Neuron (in vitro differentiated cells): ENCODE results near the gene CCR7.
"Not testable (repeated sequence)": the region's sequence is repeated elsewhere in the genome, so short reads cannot be mapped to it uniquely, and the experiment has no call there.

Experiments
- H2AFZ ChIP-seq: one replicate; pipeline ENCODE4 v1.6.1; 2013; ENCODE audit warnings: low read depth, mild to moderate bottlenecking, inconsistent platforms, low read length, moderate library complexity
- H3K27me3 ChIP-seq: one replicate; pipeline ENCODE4 v1.6.1; 2013; ENCODE audit warnings: low read length; ENCODE audit not compliant: insufficient read depth
- H3K36me3 ChIP-seq: one replicate; pipeline ENCODE4 v1.6.1; 2013; ENCODE audit warnings: low read length; ENCODE audit not compliant: insufficient read depth
- H3K4me1 ChIP-seq: one replicate; pipeline ENCODE4 v1.6.1; 2013; ENCODE audit warnings: low read length; ENCODE audit not compliant: insufficient read depth
- H3K4me3 ChIP-seq: 2 replicates; pipeline ENCODE4 v1.5.1; 2013; ENCODE audit warnings: mild to moderate bottlenecking, low read length, moderate library complexity
- H3K9me3 ChIP-seq: one replicate; pipeline ENCODE4 v1.6.1; 2013; ENCODE audit warnings: low read length

CCR7 gene

DNA sequence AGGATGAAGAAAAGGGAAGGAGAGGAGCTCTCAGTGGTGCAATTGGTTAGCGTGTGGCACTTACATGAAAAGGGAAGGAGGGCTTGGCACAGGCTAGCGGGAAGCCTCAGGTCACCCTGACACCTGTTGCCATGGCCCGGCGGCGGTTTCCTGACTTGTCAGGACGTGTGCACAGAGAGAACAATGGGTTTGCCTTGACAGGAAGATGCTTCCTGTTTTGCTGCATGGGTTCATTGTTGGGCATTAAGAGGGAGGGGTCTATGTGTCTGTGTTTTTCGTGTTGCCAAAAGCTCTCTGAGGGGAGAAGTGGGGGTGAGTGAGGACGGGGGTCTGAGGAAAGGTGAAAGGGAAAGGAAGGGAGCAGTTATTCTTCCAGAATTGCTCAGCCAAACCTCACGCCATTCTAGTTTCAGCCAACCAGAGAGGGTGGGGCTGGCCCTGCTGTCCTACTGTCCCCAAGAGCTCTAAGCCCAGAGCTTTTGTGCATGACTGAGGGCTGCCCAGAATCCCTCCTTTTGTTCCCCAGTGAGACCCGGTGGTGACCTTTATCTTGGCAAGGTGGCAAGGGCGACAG lies 17.1 kb upstream of the CCR7 start:
- Histone ChIP-seq H2AFZ (no peak overlapping the region), H3K36me3 (no peaks in the 10 kb centered on the region), H3K27me3 (peaks cover 3% of the 10 kb centered on the region), H3K9me3 (no peaks in the 10 kb centered on the region), H3K4me3 (no peak overlapping the region), H3K4me1 (peaks cover 6% of the 10 kb centered on the region)

DNA sequence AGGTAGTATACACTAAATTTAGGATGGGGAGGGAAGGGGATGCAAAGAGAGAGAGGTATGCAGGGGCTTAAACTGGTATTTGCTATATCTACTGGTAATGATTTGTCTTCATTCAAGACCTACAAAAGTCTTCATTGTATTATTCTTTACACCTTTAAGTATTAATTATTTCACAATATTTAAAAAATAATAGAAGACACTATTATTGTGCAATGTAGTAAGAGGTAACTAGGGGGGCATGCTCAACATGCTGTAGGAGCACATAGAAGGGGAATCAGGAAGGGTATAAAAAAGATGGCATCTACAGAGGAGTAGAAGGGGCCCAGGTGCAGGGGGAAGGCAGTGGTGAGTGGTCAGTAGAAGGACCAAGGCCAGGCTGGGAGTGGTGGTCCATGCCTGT lies 14.9 kb upstream of the CCR7 start:
- Histone ChIP-seq H3K9me3 (no peaks in the 10 kb centered on the region), H3K4me1 (peaks cover 6% of the 10 kb centered on the region), H3K27me3 (peaks cover 3% of the 10 kb centered on the region), H2AFZ (no peak overlapping the region), H3K36me3 (no peaks in the 10 kb centered on the region), H3K4me3 (no peak overlapping the region)

DNA sequence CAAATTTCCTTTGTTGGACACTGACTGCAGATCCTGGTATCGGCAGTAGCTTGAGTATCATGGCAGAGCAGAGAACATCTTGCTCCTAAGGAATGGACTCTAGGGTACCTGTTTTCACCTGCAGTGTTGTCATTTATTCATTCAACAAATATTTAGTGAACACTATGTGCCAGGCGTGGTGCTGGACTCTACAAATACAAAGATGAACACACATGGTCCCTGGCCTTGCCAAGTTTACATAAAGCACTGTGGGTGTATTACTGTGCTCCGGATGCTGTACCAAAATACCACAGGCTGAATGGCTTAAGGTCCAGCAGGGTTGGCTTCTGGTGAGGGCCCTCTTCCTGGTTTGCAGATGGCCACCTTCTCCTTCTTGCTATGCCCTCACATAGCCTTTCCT lies 14.2 kb upstream of the CCR7 start:
- H3K4me3 ChIP-seq: no peak overlapping the region
- no peaks in the 10 kb centered on the region for H3K36me3 ChIP-seq
- no peaks in the 10 kb centered on the region for H3K9me3 ChIP-seq
- peaks cover 6% of the 10 kb centered on the region for H3K4me1 ChIP-seq
- peaks cover 3% of the 10 kb centered on the region for H3K27me3 ChIP-seq
- no peak overlapping the region for H2AFZ ChIP-seq

DNA sequence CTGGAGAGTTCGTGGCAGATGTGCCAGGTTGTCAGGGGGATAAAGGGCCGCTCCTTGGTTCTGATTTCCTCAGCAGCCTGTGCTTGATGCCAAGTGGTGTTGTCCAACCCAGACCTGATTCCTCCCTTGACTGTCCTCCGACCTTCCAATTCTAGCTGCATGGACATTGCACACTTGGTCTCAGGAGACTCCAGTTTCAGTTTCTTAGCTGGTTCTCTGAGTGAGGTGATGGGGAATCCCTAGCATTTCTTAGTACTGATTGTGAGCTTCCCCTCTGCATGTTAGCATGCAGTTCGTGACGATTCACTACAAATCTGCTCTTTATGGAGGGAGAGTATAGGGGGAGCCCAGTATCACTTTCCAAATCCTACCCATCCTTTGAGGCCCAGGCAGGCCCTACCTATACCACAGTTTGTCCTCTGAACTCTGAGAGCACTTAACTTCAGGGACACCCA lies 12.4 kb upstream of the CCR7 start:
- peaks cover 5% of the 10 kb centered on the region for H3K4me1 ChIP-seq
- no peaks in the 10 kb centered on the region for H3K9me3 ChIP-seq
- H2AFZ ChIP-seq: no peak overlapping the region
- peaks cover 3% of the 10 kb centered on the region for H3K27me3 ChIP-seq
- H3K4me3 ChIP-seq: no peak overlapping the region
- no peaks in the 10 kb centered on the region for H3K36me3 ChIP-seq

DNA sequence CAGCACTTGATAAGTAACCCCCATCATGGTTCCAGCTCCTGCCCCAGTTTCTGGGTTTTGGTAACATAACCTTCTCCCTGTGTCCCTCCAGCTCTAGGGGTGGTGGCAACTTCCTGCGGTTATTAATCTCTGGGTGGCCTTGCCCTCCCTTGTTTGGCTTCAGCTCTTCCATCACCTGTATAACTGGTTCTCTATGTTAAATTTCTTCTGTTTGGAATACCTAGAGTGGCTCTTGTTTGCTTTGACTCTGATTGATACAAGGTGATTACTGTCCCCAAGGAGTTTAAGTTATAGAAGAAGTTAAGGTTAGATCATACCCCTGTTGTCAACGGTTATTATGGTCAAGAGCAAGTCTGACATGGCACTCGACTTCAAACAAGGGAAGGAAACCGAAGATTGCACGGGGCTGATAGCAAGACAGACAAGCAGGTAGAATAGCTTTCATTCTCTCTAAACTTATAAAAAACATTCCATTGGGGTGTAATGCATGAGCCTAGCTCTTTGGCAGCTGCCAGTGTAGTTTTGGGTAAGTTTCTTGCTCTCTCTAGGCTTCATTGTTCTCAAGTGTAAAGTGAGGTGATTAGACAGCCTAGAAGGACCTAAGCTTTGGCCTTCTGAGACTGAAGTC lies 11.0 kb upstream of the CCR7 start:
- Histone ChIP-seq H3K4me1 (no peaks in the 10 kb centered on the region), H3K4me3 (no peak overlapping the region), H3K9me3 (no peaks in the 10 kb centered on the region), H2AFZ (no peak overlapping the region), H3K27me3 (no peaks in the 10 kb centered on the region), H3K36me3 (no peaks in the 10 kb centered on the region)

DNA sequence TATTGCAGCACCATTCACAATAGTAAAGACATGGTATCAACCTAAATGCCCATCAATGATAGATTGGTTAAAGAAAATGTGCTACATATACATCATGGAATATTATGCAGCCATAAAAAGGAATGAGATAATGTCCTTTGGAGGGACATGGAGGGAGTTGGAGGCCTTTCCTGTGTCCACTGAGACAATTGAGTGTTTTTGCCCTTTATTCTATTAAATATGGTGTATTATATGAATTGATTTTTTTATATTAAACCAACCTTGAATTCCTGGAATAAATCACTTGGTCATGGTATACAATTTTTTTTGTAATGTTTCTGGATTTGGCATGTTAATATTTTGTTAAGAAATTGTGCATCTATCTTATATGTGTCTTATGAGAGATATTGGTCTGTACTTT lies 9.0 kb upstream of the CCR7 start:
- no peaks in the 10 kb centered on the region for H3K36me3 ChIP-seq
- H3K9me3 ChIP-seq: no peaks in the 10 kb centered on the region
- no peaks in the 10 kb centered on the region for H3K4me1 ChIP-seq
- no peak overlapping the region for H3K4me3 ChIP-seq
- no peaks in the 10 kb centered on the region for H3K27me3 ChIP-seq
- H2AFZ ChIP-seq: no peak overlapping the region

DNA sequence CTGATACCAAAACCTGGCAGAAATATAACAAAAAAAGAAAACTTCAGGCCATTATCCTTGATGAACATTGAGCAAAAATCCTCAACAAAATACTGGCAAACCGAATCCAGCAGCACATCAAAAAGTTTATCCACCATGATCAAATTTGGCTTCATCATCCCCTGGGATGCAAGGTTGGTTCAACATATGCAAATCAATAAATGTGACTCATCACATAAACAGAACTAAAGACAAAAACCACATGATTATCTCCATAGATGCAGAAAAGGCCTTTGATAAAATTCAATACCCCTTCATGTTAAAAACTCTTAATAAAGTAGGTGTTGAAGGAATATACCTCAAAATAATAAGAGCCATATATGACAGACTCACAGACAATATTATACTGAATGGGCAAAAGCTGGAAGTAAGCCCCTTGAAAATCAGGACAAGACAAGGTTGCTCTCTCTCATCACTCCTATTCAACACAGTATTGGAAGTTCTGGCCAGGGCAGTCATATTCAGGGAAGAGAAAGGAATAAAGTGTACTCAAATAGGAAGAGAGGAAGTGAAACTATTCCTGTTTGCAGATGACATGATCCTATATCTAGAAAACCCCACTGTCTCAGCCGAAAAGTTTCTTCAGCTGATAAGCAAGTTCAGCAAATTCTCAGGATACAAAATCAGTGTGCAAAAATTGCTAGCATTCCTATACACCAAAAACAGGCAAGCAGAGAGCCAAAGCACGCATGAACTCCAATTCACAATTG lies 7.1 kb upstream of the CCR7 start:
- H2AFZ ChIP-seq, H3K4me3 ChIP-seq, H3K36me3 ChIP-seq, H3K9me3 ChIP-seq, H3K4me1 ChIP-seq, H3K27me3 ChIP-seq: not testable (repeated sequence)

DNA sequence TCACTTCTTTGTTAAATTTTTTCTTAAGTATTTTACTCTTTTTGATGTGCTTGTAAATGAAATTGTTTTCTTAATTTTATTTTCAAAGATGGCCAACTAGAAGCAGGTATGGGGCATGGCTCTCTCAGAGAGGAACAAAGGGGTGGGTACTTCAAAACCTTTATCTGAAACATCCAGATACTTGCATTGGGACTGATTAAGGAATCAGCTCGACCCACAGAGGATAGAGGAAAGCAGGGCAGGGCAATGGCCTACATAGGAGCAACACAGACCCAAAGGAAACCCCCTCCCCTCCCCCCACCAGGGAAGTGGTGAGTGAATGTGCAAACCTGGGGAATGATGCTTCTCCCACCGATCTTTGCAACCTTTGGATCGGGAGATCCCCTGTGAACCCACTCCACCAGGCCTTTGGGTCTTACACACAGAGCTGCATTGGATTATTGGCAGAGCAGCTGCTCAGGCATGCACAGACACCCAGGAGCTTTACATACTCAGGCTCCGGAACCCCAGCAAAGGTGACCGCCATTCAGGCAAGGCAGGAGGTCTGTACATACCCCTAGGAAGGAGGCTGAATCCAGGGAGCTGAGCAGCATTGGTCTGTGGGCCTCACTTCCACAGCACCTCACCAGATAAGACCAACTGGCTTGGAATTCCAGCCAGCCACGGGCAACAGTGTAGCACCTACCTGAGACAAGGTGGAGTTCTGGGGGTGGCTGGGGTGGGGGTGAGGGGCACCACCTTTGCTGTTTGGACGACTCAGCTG lies 3.0 kb upstream of the CCR7 start:
- no peaks in the 10 kb centered on the region for H3K27me3 ChIP-seq
- peaks cover 11% of the 10 kb centered on the region for H3K4me1 ChIP-seq
- H3K4me3 ChIP-seq: no peak overlapping the region
- no peaks in the 10 kb centered on the region for H3K36me3 ChIP-seq
- H3K9me3 ChIP-seq: no peaks in the 10 kb centered on the region
- no peak overlapping the region for H2AFZ ChIP-seq

DNA sequence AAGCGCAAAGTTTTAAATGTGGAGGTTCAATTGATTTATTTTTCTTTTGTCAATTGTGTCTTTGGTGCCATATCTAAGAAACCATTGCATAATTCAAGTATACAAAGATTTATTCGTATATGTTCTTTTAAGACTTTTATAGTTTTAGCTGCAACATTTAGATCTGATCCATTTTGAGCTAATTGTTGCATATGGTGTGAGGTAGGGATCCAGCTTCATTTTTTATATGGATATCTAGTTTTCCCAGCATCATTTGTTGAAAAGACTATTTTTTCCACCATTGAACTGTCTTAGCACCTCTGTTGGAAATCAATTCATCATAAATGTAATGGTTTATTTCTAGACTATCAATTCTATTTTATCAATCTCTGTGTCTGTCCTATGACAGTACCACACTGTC lies 2.1 kb upstream of the CCR7 start:
- no peaks in the 10 kb centered on the region for H3K36me3 ChIP-seq
- no peak overlapping the region for H3K4me3 ChIP-seq
- H2AFZ ChIP-seq: no peak overlapping the region
- no peaks in the 10 kb centered on the region for H3K27me3 ChIP-seq
- no peaks in the 10 kb centered on the region for H3K9me3 ChIP-seq
- H3K4me1 ChIP-seq: peaks cover 13% of the 10 kb centered on the region

DNA sequence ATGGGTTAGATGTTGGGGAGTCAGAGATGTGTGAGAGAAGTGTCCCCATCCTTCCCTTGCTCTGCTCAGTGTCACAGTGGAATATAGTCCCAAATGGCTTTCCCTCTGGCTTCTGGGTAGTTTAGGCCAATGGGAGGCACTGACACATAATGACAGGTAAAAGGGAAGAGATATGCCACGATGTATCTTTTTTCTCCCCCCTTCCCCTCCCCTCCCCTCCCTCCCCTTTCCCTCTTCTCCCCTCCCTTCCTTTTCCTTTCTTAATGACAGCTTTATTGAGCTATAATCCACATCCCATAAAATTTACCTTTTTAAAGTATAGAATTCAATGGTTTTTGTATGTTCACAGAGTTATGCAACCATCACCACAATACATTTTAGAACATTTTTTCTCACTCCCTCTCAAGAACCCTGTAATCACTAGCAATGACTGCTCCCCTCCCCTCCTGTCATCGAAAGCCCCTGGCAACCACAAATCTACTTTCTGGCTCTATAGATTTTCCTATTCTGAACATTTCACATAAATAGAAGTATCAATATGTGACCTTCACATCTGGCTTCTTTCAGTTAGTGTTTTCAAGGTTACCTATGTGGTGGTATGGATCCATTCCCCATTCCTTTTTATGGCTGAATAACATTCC lies 617 bp upstream of the CCR7 start:
- peaks cover 13% of the 10 kb centered on the region for H3K4me1 ChIP-seq
- H3K27me3 ChIP-seq: no peaks in the 10 kb centered on the region
- no peak overlapping the region for H3K4me3 ChIP-seq
- H3K9me3 ChIP-seq: no peaks in the 10 kb centered on the region
- H2AFZ ChIP-seq: no peak overlapping the region
- H3K36me3 ChIP-seq: no peaks in the 10 kb centered on the region

DNA sequence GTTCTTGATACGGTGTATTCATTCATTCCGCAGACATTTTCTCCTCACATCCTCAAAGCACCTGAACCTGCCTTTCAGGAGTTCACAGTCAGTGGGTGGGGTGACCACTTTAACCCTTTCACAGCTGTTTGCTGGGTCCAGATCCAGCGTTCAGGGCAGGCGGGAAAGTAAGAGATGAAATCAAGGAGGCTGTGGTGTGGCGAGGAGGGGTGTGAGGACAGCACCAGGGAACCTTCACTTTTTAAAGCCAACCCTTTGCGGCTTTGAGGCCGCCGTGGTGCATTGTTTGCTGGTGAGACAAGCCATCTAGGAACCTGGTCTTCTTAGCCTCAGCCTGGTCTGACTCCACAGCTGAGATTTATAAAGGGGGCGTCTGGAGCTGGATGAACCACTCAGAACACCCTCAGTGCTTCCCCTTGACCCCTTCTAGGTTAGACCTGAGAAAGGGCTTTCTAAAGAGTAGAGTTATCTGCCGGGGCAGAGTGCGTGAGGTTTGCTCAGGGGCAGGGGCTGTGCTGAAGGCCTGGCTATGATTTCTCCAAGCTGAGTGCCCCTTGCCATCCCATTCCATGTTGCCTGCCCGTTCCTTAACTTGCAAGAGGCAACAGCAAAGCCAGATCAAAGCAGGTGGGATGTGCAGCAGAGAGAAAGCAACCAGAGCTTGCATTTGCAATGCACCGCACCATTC lies 933 bp downstream of the CCR7 start:
- Histone ChIP-seq H3K36me3 (no peaks in the 10 kb centered on the region), H3K4me3 (no peak overlapping the region), H2AFZ (no peak overlapping the region), H3K4me1 (peaks cover 13% of the 10 kb centered on the region), H3K27me3 (no peaks in the 10 kb centered on the region), H3K9me3 (no peaks in the 10 kb centered on the region)

DNA sequence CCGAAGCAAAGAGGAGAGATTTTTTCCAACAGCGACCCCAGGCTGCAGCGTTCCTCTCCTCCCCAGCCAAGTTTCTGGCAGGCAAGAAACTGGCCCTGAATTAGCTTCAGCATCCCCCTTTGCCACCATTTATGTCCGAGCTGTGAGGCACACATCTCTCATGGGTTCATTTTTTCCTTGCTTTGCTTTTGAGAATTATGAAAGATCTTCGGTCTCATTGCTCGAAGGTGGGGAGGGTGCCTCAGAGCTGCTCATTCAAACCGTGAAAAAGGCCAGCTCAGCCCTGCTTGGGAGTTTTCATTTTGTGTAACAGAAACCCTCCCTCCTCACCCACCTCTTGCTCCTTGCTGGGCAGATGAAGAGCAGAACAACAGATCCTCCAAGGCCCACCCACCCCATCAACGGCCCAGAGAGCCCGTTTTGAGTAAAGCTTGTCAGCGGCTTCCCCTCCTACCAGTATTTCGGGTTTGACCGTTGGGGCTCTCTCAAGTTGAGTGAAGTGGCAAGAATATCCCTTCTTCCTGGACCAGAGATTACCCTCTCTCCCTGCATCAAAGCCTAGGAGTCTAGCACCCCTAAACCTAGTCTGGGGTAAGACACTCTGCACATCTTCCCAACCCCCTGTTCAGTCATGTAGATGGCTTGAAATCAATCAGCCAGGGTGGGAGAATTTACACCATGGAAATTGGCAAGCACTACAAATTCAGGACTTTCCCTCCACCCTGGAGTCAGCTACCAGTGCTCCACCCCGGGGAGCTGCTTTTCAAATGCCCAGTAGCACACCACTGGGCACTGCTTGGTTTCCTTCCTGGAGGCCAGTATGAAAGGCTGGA lies 1.8 kb downstream of the CCR7 start:
- Histone ChIP-seq H3K27me3 (no peaks in the 10 kb centered on the region), H3K4me1 (peaks cover 15% of the 10 kb centered on the region), H3K4me3 (no peak overlapping the region), H3K9me3 (no peaks in the 10 kb centered on the region), H3K36me3 (no peaks in the 10 kb centered on the region), H2AFZ (no peak overlapping the region)
